ENCODE results near the gene TOX2. TPM values are rescaled to one million over a fixed set of nuclear protein-coding genes. Genes with fewer than 3 reads are reported as not detected.

Gene TOX2
- polyA plus RNA-seq, 3 donors, result 0.39 to 0.56 (median 0.47) TPM

DNA sequence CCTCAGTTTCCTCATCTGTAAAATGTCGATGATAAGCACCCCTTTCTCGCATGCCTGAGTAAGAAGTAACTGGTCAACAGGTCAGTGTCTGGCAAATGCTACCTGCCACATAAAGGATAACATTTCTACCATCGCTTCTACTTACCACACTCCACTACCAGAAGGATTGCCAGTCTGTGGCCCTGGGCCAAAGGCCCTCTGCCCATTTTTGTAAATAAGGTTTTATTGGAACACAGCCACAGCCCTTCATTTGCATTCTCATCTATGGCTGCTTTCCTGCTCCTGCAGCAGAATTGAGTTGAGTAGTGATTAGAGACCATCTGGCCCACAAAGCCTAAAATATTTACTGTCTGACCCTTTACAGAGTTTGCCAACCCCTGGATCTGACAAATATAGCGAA is 121.8 kb downstream of the TOX2 start:
- peaks cover 32 to 66% (median 55%) of the 10 kb centered on the region in 3 donors for H3K27me3 Mint-ChIP-seq (ENCODE audit: low read depth in 3 of 3)
- TF ChIP-seq, protein P1, sequence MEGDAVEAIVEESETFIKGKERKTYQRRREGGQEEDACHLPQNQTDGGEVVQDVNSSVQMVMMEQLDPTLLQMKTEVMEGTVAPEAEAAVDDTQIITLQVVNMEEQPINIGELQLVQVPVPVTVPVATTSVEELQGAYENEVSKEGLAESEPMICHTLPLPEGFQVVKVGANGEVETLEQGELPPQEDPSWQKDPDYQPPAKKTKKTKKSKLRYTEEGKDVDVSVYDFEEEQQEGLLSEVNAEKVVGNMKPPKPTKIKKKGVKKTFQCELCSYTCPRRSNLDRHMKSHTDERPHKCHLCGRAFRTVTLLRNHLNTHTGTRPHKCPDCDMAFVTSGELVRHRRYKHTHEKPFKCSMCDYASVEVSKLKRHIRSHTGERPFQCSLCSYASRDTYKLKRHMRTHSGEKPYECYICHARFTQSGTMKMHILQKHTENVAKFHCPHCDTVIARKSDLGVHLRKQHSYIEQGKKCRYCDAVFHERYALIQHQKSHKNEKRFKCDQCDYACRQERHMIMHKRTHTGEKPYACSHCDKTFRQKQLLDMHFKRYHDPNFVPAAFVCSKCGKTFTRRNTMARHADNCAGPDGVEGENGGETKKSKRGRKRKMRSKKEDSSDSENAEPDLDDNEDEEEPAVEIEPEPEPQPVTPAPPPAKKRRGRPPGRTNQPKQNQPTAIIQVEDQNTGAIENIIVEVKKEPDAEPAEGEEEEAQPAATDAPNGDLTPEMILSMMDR (IDR thresholded peaks at IDR 0.05), result no peak
- no peaks in the 10 kb centered on the region for H3K4me1 ChIP-seq (ENCODE audit: control insufficient read depth in 1 of 2, insufficient read depth in 2 of 2, low read length in 2 of 2)

DNA sequence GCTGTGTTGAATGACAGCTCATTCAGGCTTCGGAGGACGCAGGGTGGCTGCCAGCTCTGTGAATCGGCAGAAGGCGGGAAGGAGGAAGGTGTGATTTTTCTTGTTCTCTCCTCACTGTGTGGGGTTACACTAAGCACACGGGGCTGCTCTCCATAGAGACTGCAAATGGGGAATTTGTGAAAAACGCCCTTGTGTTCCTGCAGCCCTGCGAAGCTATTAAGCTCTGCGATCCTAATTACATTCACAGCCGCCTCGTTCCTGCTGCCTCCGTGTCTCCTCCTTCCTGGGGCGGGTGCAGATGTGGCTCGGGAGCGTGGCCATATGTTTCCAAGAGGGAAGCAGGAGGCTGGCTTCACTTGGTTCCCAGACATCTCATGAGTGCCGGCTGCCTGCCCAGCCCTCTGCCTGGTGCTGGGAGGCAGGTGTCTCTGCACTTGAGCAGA is 124.0 kb downstream of the TOX2 start:
- DNase-seq, result no peak
- H3K4me2 ChIP-seq (replicated peaks; ENCODE audit: extremely low read depth, low read length, poor library complexity, severe bottlenecking), result no peak overlapping the region
- no peaks in the 10 kb centered on the region for H3K4me1 Mint-ChIP-seq
- peak overlapping the region in 1 of 2 donors; percentile 68 for H3K4me3 Mint-ChIP-seq
- H4K20me1 ChIP-seq (ENCODE audit: insufficient read depth, low read length), result no peaks in the 10 kb centered on the region
- no peaks in the 10 kb centered on the region for H3K79me2 ChIP-seq (ENCODE audit: insufficient read depth, low read length)
- TF ChIP-seq, protein P1 (IDR thresholded peaks at IDR 0.05), result no peak
- H3K4me1 ChIP-seq (ENCODE audit: control insufficient read depth in 1 of 2, insufficient read depth in 2 of 2, low read length in 2 of 2), result no peaks in the 10 kb centered on the region
- peaks cover 12 to 49% of the 10 kb centered on the region in 2 donors for H3K27me3 ChIP-seq (ENCODE audit: control insufficient read depth in 2 of 2, insufficient read depth in 2 of 2, low read length in 2 of 2)
- intact Hi-C loops (cut with micrococcal nuclease), result no loop called here
- H3K9ac ChIP-seq (ENCODE audit: insufficient read depth, low read length, poor library complexity, severe bottlenecking), result no peak overlapping the region
- H3K36me3 ChIP-seq (replicated peaks in 1 of 2; ENCODE audit: control insufficient read depth in 1 of 2, insufficient read depth in 2 of 2, low read length in 2 of 2), result no peaks in the 10 kb centered on the region
- H3K9me3 ChIP-seq (replicated peaks in 1 of 2; ENCODE audit: control insufficient read depth in 1 of 2, insufficient read depth in 1 of 2, low read length in 2 of 2), result no peaks in the 10 kb centered on the region
- peaks cover 32 to 67% (median 50%) of the 10 kb centered on the region in 3 donors for H3K27me3 Mint-ChIP-seq (ENCODE audit: low read depth in 3 of 3)
- H3K9me3 Mint-ChIP-seq, result peaks cover 0 to 2% (median 0%) of the 10 kb centered on the region in 7 donors
- 13% methylated on average over 14 of the region's 15 CpGs for WGBS (ENCODE audit: insufficient coverage)
- no peak overlapping the region for H3K27ac Mint-ChIP-seq
- no peak overlapping the region for H3K4me3 ChIP-seq (replicated peaks in 1 of 3; ENCODE audit: low read depth in 2 of 3, low read length in 3 of 3)
- no peak overlapping the region for H2AFZ ChIP-seq (ENCODE audit: insufficient read depth, low read depth, low read length, poor library complexity, severe bottlenecking)
- H3K36me3 Mint-ChIP-seq, result peaks cover 0 to 1% of the 10 kb centered on the region in 2 donors
- H3K27ac ChIP-seq (ENCODE audit: low read depth in 1 of 2, low read length in 2 of 2), result no peak overlapping the region

More for the DNA sequence above, 121.8 kb downstream of the TOX2 start:
- no peaks in the 10 kb centered on the region for H4K20me1 ChIP-seq (ENCODE audit: insufficient read depth, low read length)
- no peak overlapping the region for H3K4me3 ChIP-seq (replicated peaks in 1 of 3; ENCODE audit: low read depth in 2 of 3, low read length in 3 of 3)
- no peak overlapping the region for H3K4me2 ChIP-seq (replicated peaks; ENCODE audit: extremely low read depth, low read length, poor library complexity, severe bottlenecking)
- Mint-ChIP-seq H3K36me3 (peaks cover 0 to 1% of the 10 kb centered on the region in 2 donors), H3K4me3 (no peak overlapping the region), H3K27ac (no peak overlapping the region), H3K4me1 (peaks cover 2% of the 10 kb centered on the region), H3K9me3 (peaks cover 0 to 3% (median 0%) of the 10 kb centered on the region in 7 donors)
- H3K9ac ChIP-seq (ENCODE audit: insufficient read depth, low read length, poor library complexity, severe bottlenecking), result no peak overlapping the region
- no peak overlapping the region for H2AFZ ChIP-seq (ENCODE audit: insufficient read depth, low read depth, low read length, poor library complexity, severe bottlenecking)
- peaks cover 8 to 40% of the 10 kb centered on the region in 2 donors for H3K27me3 ChIP-seq (ENCODE audit: control insufficient read depth in 2 of 2, insufficient read depth in 2 of 2, low read length in 2 of 2)
- H3K36me3 ChIP-seq (replicated peaks in 1 of 2; ENCODE audit: control insufficient read depth in 1 of 2, insufficient read depth in 2 of 2, low read length in 2 of 2), result no peaks in the 10 kb centered on the region
- no peaks in the 10 kb centered on the region for H3K79me2 ChIP-seq (ENCODE audit: insufficient read depth, low read length)
- H3K27ac ChIP-seq (ENCODE audit: low read depth in 1 of 2, low read length in 2 of 2), result no peak overlapping the region
- H3K9me3 ChIP-seq (replicated peaks in 1 of 2; ENCODE audit: control insufficient read depth in 1 of 2, insufficient read depth in 1 of 2, low read length in 2 of 2), result no peaks in the 10 kb centered on the region
- intact Hi-C loops (cut with micrococcal nuclease), result no loop called here
- 100% methylated on average over 2 of the region's 4 CpGs for WGBS (ENCODE audit: insufficient coverage)
- DNase-seq, result no peak
